Endodermal cell (in vitro differentiated cells): ENCODE data around the gene STAG3. TPM values are rescaled to one million over a fixed set of nuclear protein-coding genes. Genes with fewer than 3 reads are reported as not detected.

Experiments used
- DNase-seq: peaks from one replicate; pipeline ENCODE4 v3.0.0-alpha.2; 2017
- H3K27ac ChIP-seq: 2 replicates; pipeline ENCODE4 v1.5.1; 2013; ENCODE audit warnings: mild to moderate bottlenecking, low read depth, low read length, moderate library complexity
- H3K27me3 ChIP-seq: 2 replicates; pipeline ENCODE4 v1.6.1; 2013; ENCODE audit warnings: mild to moderate bottlenecking, low read length, moderate library complexity; ENCODE audit not compliant: insufficient read depth, control insufficient read depth, poor library complexity, severe bottlenecking
- H3K36me3 ChIP-seq: 2 replicates; pipeline ENCODE4 v1.7.0; 2013; ENCODE audit warnings: mild to moderate bottlenecking, low read length, moderate library complexity; ENCODE audit not compliant: control insufficient read depth, insufficient read depth
- H3K4me1 ChIP-seq: one replicate; pipeline ENCODE4 v1.7.0; 2013; ENCODE audit warnings: low read length; ENCODE audit not compliant: control insufficient read depth, insufficient read depth
- H3K4me3 ChIP-seq: 2 replicates; pipeline ENCODE4 v1.5.1; 2013; ENCODE audit warnings: mild to moderate bottlenecking, low read length, moderate library complexity
- H3K9ac ChIP-seq: 2 replicates; pipeline ENCODE4 v1.6.1; 2013; ENCODE audit warnings: mild to moderate bottlenecking, low read length, moderate library complexity; ENCODE audit not compliant: poor library complexity, severe bottlenecking; ENCODE audit errors: extremely low read depth
- H3K9me3 ChIP-seq: 2 replicates; pipeline ENCODE4 v1.6.1; 2013; ENCODE audit warnings: mild to moderate bottlenecking, low read length, moderate library complexity; ENCODE audit not compliant: control insufficient read depth
- H3K27ac Mint-ChIP-seq: 2 replicates; pipeline ENCODE4 v1.8.0; 2020; ENCODE audit warnings: mixed read lengths
- H3K27me3 Mint-ChIP-seq: 2 replicates; pipeline ENCODE4 v1.8.0; 2021; ENCODE audit warnings: mild to moderate bottlenecking, mixed read lengths; ENCODE audit not compliant: insufficient read depth
- H3K36me3 Mint-ChIP-seq: 2 replicates; pipeline ENCODE4 v1.8.0; 2020; ENCODE audit warnings: low read depth, mixed read lengths
- H3K4me1 Mint-ChIP-seq: 2 replicates; pipeline ENCODE4 v1.8.0; 2020; ENCODE audit warnings: mixed read lengths
- H3K4me3 Mint-ChIP-seq: 2 replicates; pipeline ENCODE4 v1.8.0; 2020; ENCODE audit warnings: mild to moderate bottlenecking, moderate library complexity, mixed read lengths
- H3K9me3 Mint-ChIP-seq: 2 replicates; pipeline ENCODE4 v1.8.0; 2020; ENCODE audit warnings: mild to moderate bottlenecking, mixed read lengths
- WGBS, 2 experiments: methylation state at CpG; one replicate each; pipeline versions ENCODE4 v1.1.5 to v1.1.7; 2013; ENCODE audit warnings: missing lambda C conversion rate in 2 of 2, mixed read lengths in 1 of 2; ENCODE audit not compliant: insufficient coverage in 1 of 2, insufficient read length in 1 of 2; 5-methylcytosine and 5-hydroxymethylcytosine counted together
- total RNA-seq, 2 donors: library from RNA; stranded (reverse); fragmentation: NEBNext Ultra II Directional in 1 of 2; extraction: Animal tissue kit (Norgen Biotek cat#: 25700) in 1 of 2; gene quantifications; 2 replicates in 1 of 2; 3 replicates in 1 of 2; pipeline ENCODE4 v1.2.1, GENCODE V29; 2021
- TF ChIP-seq, protein P1 (sequence below): fragments of 200-600 bp; sonication (generic); conservative IDR thresholded peaks from 2 replicates; pipeline ENCODE4 v1.5.0; 2021; ENCODE audit warnings: antibody characterized with exemption, mild to moderate bottlenecking

STAG3 gene
- total RNA-seq, 2 donors from 2014 or later = 1.2 to 3.3 TPM

DNA sequence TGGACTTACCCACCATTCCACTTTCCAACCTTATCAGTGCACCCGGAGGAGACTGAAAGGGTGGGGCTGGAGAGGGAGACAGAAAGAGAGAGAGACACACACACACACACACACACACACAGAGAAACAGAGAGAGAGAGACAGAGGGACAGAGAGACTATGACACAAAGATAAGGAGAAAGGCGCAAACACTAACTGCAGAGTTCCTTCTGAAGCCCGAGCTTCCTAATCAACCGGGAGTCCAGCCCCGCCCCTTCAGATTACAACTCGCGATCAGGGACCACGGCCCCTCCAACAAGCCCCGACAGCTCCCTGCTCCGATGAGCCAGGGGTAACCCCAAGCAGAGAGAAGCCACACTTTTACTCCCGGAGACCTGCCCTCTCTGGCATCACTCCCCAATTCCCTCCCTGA lies 9.8 kb upstream of the STAG3 start:
- H3K27ac ChIP-seq = no peak overlapping the region
- peak; percentile 73 for DNase-seq
- WGBS, 2 experiments = 9 to 10% methylated on average over 10 of the region's 11 CpGs
- H3K9me3 ChIP-seq = no peaks in the 10 kb centered on the region
- Mint-ChIP-seq H3K27ac (no peak overlapping the region), H3K36me3 (no peaks in the 10 kb centered on the region), H3K27me3 (peaks cover 38% of the 10 kb centered on the region), H3K9me3 (no peaks in the 10 kb centered on the region), H3K4me1 (peaks cover 39% of the 10 kb centered on the region), H3K4me3 (peak overlapping the region; percentile 57)
- H3K36me3 ChIP-seq = no peaks in the 10 kb centered on the region
- H3K27me3 ChIP-seq = no peaks in the 10 kb centered on the region
- TF ChIP-seq, protein P1, sequence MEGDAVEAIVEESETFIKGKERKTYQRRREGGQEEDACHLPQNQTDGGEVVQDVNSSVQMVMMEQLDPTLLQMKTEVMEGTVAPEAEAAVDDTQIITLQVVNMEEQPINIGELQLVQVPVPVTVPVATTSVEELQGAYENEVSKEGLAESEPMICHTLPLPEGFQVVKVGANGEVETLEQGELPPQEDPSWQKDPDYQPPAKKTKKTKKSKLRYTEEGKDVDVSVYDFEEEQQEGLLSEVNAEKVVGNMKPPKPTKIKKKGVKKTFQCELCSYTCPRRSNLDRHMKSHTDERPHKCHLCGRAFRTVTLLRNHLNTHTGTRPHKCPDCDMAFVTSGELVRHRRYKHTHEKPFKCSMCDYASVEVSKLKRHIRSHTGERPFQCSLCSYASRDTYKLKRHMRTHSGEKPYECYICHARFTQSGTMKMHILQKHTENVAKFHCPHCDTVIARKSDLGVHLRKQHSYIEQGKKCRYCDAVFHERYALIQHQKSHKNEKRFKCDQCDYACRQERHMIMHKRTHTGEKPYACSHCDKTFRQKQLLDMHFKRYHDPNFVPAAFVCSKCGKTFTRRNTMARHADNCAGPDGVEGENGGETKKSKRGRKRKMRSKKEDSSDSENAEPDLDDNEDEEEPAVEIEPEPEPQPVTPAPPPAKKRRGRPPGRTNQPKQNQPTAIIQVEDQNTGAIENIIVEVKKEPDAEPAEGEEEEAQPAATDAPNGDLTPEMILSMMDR = no peak
- no peak overlapping the region for H3K9ac ChIP-seq
- H3K4me1 ChIP-seq = peaks cover 9% of the 10 kb centered on the region
- peak overlapping the region; percentile 73 for H3K4me3 ChIP-seq

DNA sequence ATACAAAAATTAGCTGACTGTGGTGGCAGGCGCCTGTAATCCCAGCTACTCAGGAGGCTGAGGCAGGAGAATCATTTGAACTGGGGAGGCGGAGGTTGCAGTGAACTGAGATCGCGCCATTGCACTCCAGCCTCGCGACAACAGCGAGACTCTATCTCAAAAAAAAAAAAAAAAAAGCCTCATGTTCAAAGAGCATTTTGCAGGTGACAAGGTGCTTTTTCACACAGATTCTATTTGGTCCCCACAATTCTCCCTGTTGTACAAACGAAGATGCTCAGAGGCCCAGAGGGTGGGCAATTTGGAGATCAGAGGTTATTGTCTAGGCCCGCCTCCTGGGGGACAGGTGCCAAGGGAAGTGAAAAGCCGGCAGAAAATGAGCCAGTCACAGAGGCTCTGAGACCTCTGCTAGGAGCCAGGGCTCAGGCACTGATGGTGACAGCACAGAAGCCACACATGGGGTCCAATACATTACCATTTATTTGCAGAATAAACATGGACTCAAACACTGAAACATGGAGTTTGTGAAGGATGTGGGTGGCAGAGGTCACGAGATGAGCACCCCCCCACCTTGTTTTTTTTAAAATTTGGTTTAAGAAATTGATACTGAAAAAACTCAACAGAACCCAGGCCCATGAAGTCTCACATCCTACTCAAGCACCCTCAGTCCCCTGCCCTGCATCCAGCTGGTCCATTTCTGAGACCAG lies 8.4 kb upstream of the STAG3 start:
- H3K4me3 ChIP-seq = no peak overlapping the region
- peaks cover 9% of the 10 kb centered on the region for H3K4me1 ChIP-seq
- no peaks in the 10 kb centered on the region for H3K9me3 Mint-ChIP-seq
- peak; percentile 45 for DNase-seq
- no peaks in the 10 kb centered on the region for H3K36me3 ChIP-seq
- TF ChIP-seq, protein P1 = no peak
- H3K9ac ChIP-seq = no peak overlapping the region
- H3K4me1 Mint-ChIP-seq = peaks cover 39% of the 10 kb centered on the region
- peaks cover 32% of the 10 kb centered on the region for H3K27me3 Mint-ChIP-seq
- no peak overlapping the region for H3K27ac Mint-ChIP-seq
- H3K36me3 Mint-ChIP-seq = peaks cover 10% of the 10 kb centered on the region
- no peaks in the 10 kb centered on the region for H3K9me3 ChIP-seq
- H3K27ac ChIP-seq = no peak overlapping the region
- no peaks in the 10 kb centered on the region for H3K27me3 ChIP-seq
- WGBS, 2 experiments = 83 to 85% methylated on average over 10 to 11 of the region's 11 CpGs
- H3K4me3 Mint-ChIP-seq = no peak overlapping the region

DNA sequence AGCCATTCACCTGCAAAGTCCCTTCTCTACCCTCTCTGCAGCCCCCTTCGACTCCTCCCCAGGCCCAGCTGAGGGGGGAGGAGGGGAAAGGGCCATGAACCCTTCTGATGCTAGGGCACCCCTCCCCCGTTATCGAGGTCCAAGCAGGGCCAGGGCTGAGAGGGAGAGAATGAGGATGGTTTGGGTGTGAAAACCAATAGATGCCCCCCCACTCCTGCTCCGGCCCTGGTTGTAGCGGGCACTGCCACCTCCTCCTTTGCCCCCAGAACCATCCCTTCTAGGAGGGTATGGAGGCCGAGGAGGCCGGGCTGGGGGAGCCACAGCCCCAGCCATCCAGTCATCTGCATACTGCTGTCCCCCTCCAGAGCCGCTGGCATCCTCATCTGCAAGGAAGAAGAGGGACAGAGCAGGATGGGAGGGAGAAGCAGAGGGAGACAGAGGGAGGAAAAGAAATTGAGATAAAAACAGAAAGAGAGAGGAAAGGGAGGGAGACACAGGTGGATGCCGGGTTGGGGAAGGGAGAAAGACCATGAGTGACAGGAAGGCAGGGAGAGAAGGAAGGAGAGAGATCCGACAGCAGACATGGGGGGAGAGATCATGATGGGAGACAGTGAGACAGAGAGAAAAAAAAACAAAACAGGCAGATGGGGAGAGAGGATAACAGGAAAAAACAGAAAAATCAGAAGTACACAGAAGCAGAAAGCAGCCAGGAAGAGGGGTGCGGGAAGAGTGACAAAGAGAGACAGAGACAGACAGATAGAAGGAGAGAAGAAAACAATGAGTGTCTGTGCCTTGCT lies 7.4 kb upstream of the STAG3 start:
- H3K9ac ChIP-seq = no peak overlapping the region
- no peak overlapping the region for H3K27ac Mint-ChIP-seq
- peaks cover 39% of the 10 kb centered on the region for H3K4me1 Mint-ChIP-seq
- H3K9me3 Mint-ChIP-seq = no peaks in the 10 kb centered on the region
- no peaks in the 10 kb centered on the region for H3K36me3 ChIP-seq
- TF ChIP-seq, protein P1 = no peak
- H3K27ac ChIP-seq = no peak overlapping the region
- H3K4me3 Mint-ChIP-seq = peak overlapping the region; percentile 41
- no peak for DNase-seq
- H3K4me3 ChIP-seq = peak overlapping the region; percentile 58
- H3K4me1 ChIP-seq = peaks cover 9% of the 10 kb centered on the region
- H3K36me3 Mint-ChIP-seq = peaks cover 19% of the 10 kb centered on the region
- WGBS, 2 experiments = 80 to 88% methylated on average over 3 to 11 of the region's 11 CpGs
- no peaks in the 10 kb centered on the region for H3K9me3 ChIP-seq
- H3K27me3 Mint-ChIP-seq = peaks cover 31% of the 10 kb centered on the region
- no peaks in the 10 kb centered on the region for H3K27me3 ChIP-seq
